ENCODE measurements around the gene MRPS25.

Gene MRPS25

DNA sequence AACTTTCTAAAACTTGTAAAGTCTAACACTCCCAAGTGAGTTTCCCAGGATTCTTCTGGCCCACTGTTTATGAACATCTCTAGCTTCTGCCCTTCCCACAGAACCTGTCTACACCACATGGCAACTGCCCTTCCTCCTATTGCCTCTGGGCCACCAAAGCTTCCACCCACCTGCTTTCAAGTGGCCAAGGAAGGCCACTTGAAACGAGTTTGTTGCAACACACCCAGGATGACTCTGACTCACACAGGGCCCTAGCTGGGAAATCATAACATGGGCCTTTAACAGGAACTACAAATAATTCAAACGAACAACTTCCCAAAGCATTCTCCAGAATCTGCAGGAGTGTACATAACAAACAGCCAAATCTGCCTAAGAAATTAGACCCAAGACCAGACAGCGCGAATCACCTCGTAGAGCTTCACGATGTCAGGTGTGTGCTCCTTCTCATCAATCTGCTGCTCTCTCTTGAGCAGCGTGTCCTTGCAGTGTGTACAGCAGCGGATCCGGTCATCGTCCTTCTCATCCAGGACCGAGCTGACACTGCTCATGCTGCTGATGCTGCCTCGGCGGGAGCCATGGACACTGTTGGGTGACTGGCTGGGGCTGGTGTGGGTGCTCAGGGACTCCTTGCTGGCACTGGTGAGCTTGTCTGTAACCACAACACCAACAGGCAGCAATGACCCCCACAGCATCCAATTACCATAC lies 17.0 kb upstream of the MRPS25 start:
- no peak for DNase-seq

DNA sequence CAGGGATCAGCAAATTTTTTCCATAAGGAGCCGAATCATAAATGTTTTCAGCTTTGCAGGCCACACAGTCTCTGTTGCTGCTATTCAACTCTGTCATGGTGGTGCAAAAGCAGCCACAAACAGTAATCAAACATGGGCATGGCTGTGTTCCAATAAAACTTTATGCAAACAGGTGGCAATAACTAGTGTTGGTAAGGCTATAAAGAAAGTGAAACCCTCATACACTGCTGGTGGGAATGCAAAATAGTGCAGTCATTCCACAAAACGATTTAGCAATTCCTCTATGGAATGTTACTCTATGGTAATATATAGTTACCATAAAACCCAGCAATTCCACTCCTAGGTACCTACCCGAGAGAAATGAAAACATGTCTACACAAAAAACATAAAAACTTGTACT lies 14.0 kb upstream of the MRPS25 start:
- DNase-seq = no peak

DNA sequence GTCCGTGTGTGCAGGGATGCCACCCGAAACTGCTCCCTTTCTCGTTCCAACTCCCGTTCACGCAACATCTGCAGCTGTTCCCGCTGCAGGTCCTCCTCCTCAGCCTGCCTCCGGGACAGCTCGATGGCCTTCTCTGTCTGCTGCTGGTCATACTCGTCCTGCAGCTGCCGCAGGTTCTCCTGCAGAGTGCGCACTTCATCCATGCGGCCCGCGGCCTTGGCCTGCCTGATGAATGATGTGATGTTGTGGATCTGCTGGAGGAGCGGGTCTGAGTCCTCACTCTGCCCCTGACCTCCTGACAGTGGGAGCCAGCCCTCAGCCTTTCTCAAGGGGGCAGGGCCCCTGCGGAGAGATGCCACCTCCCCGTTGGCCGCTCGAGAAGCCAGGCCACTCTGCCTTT lies 9.4 kb upstream of the MRPS25 start:
- no peak for DNase-seq

- no peak for DNase-seq
Observed at GRCh38 chr3:15071699-15072098, 6.6 kb upstream of the MRPS25 start.

- DNase-seq = no peak
Observed at GRCh38 chr3:15069441-15069840, 4.3 kb upstream of the MRPS25 start.

- DNase-seq = no peak
Observed at GRCh38 chr3:15066467-15066866, 1.4 kb upstream of the MRPS25 start.

GRCh38 chr3:15065550-15066007 lies 464 bp upstream of the MRPS25 start:
- no peak for DNase-seq

GRCh38 chr3:15064299-15064834 lies 748 bp downstream of the MRPS25 start:
- DNase-seq = peak; percentile 37

GRCh38 chr3:15063656-15064286 lies 1.3 kb downstream of the MRPS25 start:
- DNase-seq = no peak

- DNase-seq = no peak
Observed at GRCh38 chr3:15063238-15063637, 1.9 kb downstream of the MRPS25 start.

- no peak for DNase-seq
Observed at GRCh38 chr3:15060029-15060428, 5.1 kb downstream of the MRPS25 start.

DNA sequence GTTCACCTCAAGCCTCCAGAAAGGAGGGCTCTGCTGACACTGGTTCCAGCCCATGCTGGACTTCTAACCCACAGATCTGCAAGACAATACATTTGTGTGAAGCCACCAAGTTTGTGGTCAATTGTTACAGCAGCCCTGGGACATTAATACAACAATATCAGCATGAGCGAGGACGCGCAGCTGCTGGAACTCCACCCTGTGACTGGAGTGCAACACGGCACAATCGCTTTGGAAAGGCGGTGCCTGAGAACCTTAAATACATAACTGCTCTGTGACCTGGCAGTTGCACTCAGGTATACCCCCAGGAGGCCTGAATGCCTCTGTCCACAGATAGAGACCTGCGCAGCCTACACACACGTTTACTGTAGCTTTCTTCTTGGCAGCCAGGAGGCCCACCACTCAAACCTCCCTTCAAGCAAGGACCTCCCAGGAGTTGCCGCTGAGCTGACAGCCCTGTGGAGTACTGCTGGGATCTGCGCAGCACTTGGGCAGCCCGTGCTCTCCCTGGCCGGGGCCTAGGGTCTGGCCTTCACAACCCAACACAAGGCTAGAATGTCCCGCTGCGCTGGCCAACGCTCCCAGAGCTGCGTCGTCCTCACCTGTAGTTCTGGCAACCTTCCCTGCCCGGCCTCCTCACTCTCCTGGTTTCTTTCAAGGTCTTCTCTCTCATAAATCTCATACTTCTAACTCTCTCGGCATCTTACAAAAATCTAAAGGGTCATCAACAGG lies 8.3 kb downstream of the MRPS25 start:
- no peak for DNase-seq

DNA sequence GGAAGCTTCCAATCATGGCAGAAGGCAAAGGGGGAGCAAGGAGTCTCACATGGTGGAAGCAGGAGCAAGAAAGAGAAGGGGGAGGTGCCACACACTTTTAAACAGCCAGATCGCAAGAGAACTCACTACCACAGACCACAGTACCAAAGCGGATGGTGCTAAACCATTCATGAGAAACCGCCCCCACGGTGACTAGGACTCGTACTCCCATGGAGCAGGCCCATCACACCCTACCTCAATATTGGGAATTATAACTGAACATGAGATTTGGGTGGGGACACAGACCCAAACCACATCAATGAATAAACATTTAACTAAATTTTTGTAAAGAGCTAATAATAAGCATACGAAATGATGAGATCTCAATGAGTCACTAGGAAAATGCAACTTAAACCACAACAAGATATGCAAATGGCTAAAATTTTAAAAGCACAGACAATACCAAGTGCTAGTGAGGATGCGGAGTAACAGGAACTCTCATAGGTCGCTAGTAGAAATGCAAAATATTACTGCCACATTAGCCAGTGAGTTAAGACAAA lies 10.0 kb downstream of the MRPS25 start:
- peak; percentile 68 for DNase-seq

DNA sequence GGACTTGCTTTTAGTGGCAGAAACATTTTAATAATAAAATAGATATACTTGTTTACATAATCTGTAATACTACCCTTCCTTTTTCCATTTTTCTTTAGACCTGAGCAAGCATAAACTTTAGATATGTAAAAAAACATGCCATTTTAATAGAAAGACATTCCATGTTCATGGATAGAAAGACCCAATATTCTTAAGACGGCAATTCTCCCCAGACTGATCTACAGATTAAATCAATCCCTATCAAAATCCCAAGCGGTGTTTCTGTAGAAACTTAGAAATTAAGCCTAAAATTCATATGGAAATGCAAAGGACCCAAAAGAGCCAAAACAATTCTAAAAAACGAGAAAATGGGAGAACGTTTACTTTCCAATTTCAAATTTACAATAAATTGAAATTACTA lies 11.6 kb downstream of the MRPS25 start:
- DNase-seq = no peak

GRCh38 chr3:15052335-15053242 lies 12.5 kb downstream of the MRPS25 start:
- no peak for DNase-seq

GRCh38 chr3:15051531-15051930 lies 13.6 kb downstream of the MRPS25 start:
- DNase-seq = peak; percentile 66

DNA sequence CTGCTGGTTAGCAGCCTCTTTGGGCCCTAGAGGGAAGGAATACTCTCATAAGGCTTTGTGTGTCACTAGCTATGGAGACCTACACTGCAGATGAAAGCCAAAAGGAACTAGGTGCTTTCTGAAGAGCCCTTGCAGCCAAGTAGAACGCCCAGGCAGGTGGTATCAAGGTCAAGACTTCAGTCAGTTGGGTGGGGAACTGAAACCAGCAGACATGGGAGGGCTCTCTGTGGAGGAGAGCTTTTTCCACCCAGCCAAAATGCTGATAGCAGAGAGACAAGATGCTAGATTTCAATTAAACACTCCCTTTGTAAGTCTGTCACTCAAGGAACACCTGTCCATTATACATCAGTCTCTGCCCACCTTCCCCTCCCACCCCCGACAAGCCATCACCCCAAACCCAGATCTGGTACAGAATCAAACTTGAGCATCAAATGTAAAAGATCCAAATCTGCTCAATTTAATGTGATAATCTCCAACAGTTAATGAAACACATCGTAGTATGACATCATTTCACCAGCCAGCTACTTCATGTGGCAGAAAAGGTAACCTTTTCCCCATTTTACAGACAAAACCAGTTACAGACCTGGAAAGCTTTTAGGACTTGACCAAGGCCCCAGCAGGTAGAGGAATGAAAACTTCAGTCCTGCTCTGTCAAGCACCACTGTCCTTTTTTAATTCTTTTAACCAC lies 14.6 kb downstream of the MRPS25 start:
- no peak for DNase-seq

- DNase-seq = no peak
Observed at GRCh38 chr3:15049584-15049983, 15.5 kb downstream of the MRPS25 start.

- no peak for DNase-seq
Observed at GRCh38 chr3:15045667-15046066, 19.4 kb downstream of the MRPS25 start.

DNA sequence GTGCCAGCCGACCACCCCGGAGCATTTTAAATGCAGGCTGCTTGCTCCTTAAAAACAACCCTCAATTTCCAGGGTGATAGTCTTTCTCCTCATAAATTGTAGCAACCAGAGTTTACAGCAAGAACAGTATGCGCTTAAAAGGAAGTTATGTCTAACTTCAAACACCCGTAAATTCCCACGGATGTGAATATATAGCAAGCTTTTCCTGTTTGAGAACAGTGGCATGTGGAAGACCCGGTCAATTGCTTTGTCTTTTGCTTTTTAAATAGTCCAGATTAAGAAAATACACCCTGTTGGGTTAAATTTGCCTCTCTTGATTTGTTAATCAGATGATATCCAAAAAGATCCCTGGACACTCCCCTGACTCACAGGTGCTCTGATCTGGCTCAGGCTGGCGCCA lies 20.8 kb downstream of the MRPS25 start:
- DNase-seq = no peak

- DNase-seq = no peak
Observed at GRCh38 chr3:15043408-15044171, 21.5 kb downstream of the MRPS25 start.
